ENCODE measurements around the gene CCL19. TPM values are rescaled to one million over a fixed set of nuclear protein-coding genes. Genes with fewer than 3 reads are reported as not detected.

CCL19 gene
- total and polyA plus RNA-seq, 2 donors (not counting 3 experiments of a cell fraction or from before 2014, with no cell fraction given): not detected

DNA sequence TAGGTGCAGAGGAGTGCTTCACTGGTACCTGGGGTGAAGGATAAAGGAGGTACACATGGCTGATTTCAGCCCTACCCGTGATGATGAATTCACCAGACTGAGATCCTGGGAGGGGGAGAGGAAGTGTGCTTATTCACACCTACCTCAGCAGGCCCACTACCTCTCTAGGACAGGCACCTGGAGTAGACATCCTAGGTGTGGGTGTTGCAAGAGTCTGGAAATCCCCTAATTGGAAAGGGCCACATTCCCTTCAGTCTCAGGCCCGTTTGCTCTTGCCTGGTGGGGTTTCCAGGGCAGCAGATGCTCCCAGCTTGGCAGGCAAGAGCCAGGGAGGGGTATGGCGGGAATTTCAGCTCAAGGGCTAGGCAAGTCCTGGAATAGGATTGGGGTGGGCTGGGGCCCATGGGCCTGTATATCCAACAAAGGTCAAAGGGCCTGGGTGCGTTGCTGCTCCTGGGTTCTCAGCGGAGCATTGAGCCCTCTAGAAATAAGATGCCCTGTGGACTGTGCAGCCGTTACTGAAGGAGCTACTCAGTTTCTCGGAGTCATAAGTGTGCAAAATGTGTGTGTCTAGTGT lies 24.7 kb upstream of the CCL19 start:
- BruUV-seq (replicated peaks): no TSS peak
- H3K9ac ChIP-seq (replicated peaks; ENCODE audit: extremely low read depth, insufficient read depth, low read length): no peak overlapping the region
- ChIA-PET CTCF (interaction anchor here (1.3 to 5.0 kb wide), 1 partner anchor 13 kb away, joined by 7 to 26 read pairs; no protein-coding TSS in a partner anchor), POLR2A (no interaction called here)
- no peak overlapping the region for H3K4me2 ChIP-seq (ENCODE audit: insufficient read depth, low read length)
- H3K27ac ChIP-seq (ENCODE audit: insufficient read depth, low read depth, low read length): no peak overlapping the region
- H3K36me3 ChIP-seq (ENCODE audit: control insufficient read depth in 2 of 2, extremely low read depth in 1 of 2, insufficient read depth in 2 of 2, low read length in 2 of 2): no peaks in the 10 kb centered on the region
- H3K27me3 ChIP-seq (ENCODE audit: control insufficient read depth in 2 of 2, insufficient read depth in 2 of 2, low read length in 2 of 2): peaks cover 15 to 22% of the 10 kb centered on the region in 2 experiments
- dilution Hi-C loops (cut with MboI; ENCODE audit: extremely low pct_ligation_motif_present, low sequenced_read_pairs) (no loop called here), intact Hi-C loops (cut with micrococcal nuclease) (no loop called here)
- no peaks in the 10 kb centered on the region for H3K4me1 ChIP-seq (ENCODE audit: control insufficient read depth, extremely low read depth, insufficient read depth, low read length)
- no peaks in the 10 kb centered on the region for H3K79me2 ChIP-seq (ENCODE audit: control insufficient read depth, insufficient read depth, low read length)
- no peak for FAIRE-seq
- TF ChIP-seq POLR2AphosphoS5 (IDR thresholded peaks at IDR 0.05; ENCODE audit: insufficient read depth, low read depth, low read length): no peak
- no peak for TF ChIP-seq FOS (IDR thresholded peaks at IDR 0.05; ENCODE audit: borderline replicate concordance, insufficient read depth, low read length)
- no peak for TF ChIP-seq EZH2 (IDR thresholded peaks at IDR 0.05; ENCODE audit: borderline replicate concordance, low read depth, low read length, severe bottlenecking)
- no peak for TF ChIP-seq POLR2A (IDR thresholded peaks at IDR 0.05; ENCODE audit: low read depth, low read length)
- TF ChIP-seq, protein P1, sequence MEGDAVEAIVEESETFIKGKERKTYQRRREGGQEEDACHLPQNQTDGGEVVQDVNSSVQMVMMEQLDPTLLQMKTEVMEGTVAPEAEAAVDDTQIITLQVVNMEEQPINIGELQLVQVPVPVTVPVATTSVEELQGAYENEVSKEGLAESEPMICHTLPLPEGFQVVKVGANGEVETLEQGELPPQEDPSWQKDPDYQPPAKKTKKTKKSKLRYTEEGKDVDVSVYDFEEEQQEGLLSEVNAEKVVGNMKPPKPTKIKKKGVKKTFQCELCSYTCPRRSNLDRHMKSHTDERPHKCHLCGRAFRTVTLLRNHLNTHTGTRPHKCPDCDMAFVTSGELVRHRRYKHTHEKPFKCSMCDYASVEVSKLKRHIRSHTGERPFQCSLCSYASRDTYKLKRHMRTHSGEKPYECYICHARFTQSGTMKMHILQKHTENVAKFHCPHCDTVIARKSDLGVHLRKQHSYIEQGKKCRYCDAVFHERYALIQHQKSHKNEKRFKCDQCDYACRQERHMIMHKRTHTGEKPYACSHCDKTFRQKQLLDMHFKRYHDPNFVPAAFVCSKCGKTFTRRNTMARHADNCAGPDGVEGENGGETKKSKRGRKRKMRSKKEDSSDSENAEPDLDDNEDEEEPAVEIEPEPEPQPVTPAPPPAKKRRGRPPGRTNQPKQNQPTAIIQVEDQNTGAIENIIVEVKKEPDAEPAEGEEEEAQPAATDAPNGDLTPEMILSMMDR (IDR thresholded peaks at IDR 0.05; ENCODE audit: extremely low read depth in 1 of 2, insufficient read depth in 1 of 2, low read depth in 1 of 2, low read length in 2 of 2): no peak
- no peak for TF ChIP-seq MYC (IDR thresholded peaks at IDR 0.05; ENCODE audit: low read depth, low read length)
- TF ChIP-seq JUN (IDR thresholded peaks at IDR 0.05; ENCODE audit: borderline replicate concordance, insufficient read depth, insufficient read length, low read depth): no peak
- TF ChIP-seq, protein P2, sequence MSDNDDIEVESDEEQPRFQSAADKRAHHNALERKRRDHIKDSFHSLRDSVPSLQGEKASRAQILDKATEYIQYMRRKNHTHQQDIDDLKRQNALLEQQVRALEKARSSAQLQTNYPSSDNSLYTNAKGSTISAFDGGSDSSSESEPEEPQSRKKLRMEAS (IDR thresholded peaks at IDR 0.05; ENCODE audit: insufficient read depth, insufficient read length): no peak
- TF ChIP-seq GATA2 (IDR thresholded peaks at IDR 0.05; ENCODE audit: insufficient read depth, insufficient read length, low read depth, low read length): no peak
- H3K9me3 ChIP-seq (replicated peaks; ENCODE audit: control insufficient read depth, insufficient read depth, low read length): no peaks in the 10 kb centered on the region
- no peak overlapping the region for H2AFZ ChIP-seq (ENCODE audit: low read depth, low read length)
- DNase-seq (ENCODE audit: low read depth, low spot score): no peak
- no peaks in the 10 kb centered on the region for H3K9me1 ChIP-seq (replicated peaks; ENCODE audit: control insufficient read depth, extremely low read depth, insufficient read depth, low read length)
- no peak overlapping the region for H3K4me3 ChIP-seq (replicated peaks in 1 of 3; ENCODE audit: insufficient read depth in 1 of 3, low read depth in 1 of 3, low read length in 3 of 3)
- H4K20me1 ChIP-seq (replicated peaks; ENCODE audit: control insufficient read depth, extremely low read depth, insufficient read depth, low read length): no peaks in the 10 kb centered on the region

Measured in endothelial cell of umbilical vein (primary cell).